ENCODE results near the gene SBNO1.
A peak's percentile ranks its signal among the peaks of the same experiment; 100 is the strongest.

GRCh38 chr12:123271001-123271668 lies 93.5 kb downstream of the SBNO1 start:
- TF ChIP-seq CTCF (IDR thresholded peaks at IDR 0.05) (peak; percentile 24 to 72 (median 52)), POLR2A (IDR thresholded peaks at IDR 0.05) (no peak)

Data from right lobe of liver (tissue), 4 donors.